DMS 273 (cell line): ENCODE results near the gene PRPF6.
"Not testable (repeated sequence)": the region's sequence is repeated elsewhere in the genome, so short reads cannot be mapped to it uniquely, and the experiment has no call there.

ENCODE experiments used
- DNase-seq: peaks from one replicate; lab custom pipeline; 2025; ENCODE audit not compliant: unreplicated experiment; lab: John Stamatoyannopoulos, UW

Gene PRPF6

DNA sequence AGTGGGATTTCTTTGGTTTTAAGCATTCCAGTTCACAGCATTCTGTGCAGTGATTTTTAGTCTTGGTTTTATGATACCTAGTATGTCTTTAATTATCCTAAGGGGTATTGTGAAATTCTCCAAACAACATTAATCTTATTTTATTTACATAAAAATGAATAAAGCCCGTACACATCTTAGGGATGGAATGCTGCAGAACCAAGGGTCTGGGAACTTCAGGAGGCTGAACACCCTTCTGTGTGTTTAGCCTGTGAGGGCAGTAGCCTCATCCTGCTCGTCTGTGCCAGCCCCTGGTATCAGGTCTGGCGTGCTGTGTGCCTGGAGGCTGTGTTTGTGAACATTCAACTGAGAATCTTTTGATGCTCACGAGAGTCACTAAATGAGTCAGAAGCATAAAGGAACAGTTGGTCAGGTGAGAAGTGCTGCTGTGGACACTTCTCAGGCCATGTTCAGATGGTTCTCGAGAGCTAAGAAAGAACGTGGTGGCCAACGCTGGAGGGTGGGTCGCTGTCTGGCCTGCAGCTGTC lies 29.8 kb downstream of the PRPF6 start:
- DNase-seq, result no peak

DNA sequence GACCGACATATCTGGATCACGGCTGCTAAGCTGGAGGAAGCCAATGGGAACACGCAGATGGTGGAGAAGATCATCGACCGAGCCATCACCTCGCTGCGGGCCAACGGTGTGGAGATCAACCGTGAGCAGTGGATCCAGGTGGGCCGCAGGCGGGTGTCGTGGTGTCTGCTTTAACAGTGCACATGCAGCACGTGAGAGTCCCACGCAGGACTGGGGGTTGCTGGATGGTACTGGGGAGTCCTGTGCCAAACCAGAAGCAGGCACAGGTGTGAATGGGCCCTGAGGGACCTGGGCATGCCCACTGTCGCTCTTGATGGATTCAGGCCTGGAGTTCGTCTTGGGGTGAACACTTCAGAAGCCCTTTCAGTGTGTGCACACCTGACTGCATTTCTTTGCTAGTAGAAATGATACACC lies 30.4 kb downstream of the PRPF6 start:
- DNase-seq, result no peak

DNA sequence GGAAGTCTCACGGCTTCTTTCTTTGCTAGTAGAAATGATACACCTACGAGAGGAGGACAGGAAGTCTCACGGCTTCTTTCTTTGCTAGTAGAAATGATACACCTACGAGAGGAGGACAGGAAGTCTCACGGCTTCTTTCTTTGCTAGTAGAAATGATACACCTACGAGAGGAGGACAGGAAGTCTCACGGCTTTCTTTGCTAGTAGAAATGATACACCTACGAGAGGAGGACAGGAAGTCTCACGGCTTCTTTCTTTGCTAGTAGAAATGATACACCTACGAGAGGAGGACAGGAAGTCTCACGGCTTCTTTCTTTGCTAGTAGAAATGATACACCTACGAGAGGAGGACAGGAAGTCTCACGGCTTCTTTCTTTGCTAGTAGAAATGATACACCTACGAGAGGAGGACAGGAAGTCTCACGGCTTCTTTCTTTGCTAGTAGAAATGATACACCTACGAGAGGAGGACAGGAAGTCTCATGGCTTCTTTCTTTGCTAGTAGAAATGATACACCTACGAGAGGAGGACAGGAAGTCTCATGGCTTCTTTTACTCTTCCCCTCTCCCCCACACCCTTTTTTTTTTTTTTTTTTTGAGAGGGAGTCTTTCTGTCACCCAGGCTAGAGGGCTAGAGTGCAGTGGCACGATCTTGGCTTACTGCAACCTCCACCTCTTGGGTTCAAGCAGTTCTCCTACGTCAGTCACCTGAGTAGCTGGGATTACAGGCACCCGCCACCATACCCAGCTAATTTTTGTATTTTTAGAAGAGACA lies 31.6 kb downstream of the PRPF6 start:
- DNase-seq, result not testable (repeated sequence)

DNA sequence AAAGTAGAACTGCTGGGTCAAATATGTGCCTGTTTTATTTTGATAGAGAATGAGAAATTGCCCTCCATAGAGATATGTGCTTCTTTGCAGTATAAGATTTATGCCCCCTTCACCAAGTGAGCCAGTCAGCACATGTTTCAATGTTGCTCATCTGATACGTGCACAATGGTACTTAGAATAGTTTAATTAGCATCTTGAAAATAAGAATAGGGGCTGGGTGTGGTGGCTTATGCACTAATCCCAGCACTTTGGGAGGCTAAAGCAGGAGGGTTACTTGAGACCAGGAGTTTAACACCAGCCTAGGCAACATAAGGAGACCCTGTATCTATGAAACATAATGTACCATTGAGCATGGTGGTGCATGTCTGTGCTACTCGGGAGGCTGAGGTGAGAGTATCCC lies 34.7 kb downstream of the PRPF6 start:
- DNase-seq, result no peak

DNA sequence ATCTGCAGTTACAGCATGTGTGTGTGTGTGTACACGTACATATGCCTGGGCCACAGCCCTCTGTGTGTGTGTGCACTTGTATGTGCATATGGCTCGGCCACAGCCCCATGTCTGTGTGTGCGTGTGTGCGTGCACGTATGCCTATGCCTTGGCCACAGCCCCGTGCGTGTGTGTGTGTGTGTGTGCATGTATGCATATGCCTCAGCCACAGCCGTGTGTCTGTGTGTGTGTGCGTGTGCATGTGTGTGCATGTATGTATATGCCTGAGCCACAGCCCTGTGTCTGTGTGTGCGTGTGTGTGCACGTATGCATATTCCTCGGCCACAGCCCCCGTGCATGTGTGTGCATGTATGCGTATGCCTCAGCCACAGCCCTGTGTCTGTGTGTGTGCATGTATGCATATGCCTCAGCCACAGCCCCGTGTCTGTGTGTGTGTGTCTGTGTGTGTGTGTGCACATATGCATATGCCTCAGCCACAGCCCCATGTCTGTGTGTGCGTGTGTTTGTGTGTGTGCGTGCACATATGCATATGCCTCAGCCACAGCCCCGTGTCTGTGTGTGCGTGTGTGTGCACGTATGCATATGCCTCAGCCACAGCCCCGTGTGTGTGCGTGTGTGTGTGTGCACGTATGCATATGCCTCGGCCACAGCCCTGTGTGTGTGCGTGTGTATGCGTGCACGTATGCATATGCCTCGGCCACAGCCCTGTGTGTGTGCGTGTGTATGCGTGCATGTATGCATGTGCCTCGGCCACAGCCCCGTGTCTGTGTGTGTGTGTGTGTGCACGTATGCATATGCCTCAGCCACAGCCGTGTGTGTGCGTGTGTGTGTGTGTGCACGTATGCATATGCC lies 40.4 kb downstream of the PRPF6 start:
- DNase-seq, result no peak

DNA sequence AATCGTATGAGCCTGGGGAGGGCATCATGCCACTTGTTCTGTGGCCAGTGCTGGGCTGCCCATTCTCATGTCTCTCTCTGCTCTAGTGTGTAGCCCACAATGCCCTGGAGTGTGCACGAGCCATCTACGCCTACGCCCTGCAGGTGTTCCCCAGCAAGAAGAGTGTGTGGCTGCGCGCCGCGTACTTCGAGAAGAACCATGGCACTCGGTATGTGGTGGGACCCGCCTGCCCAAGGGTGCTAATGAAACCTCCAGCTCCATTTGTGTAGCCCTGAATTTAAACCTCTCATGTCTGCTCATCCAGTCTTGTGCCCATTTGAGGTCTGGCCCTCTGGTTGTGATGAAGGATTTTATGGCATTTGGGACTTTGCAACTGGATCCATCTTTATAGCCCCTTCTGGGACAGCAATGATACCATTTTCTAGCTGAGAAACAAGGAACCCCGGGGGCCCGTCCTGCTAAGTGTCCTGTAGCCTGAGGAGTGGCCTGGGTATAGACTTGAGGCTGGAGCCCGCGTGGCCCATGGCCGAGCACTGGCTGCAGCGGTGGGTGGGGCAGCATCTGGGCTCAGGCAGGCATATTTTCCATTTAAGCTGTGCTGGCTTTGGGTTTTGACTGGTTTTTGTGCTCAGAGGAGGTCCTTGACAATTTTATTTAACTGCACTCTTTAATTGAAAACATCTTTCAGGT lies 41.9 kb downstream of the PRPF6 start:
- no peak for DNase-seq

DNA sequence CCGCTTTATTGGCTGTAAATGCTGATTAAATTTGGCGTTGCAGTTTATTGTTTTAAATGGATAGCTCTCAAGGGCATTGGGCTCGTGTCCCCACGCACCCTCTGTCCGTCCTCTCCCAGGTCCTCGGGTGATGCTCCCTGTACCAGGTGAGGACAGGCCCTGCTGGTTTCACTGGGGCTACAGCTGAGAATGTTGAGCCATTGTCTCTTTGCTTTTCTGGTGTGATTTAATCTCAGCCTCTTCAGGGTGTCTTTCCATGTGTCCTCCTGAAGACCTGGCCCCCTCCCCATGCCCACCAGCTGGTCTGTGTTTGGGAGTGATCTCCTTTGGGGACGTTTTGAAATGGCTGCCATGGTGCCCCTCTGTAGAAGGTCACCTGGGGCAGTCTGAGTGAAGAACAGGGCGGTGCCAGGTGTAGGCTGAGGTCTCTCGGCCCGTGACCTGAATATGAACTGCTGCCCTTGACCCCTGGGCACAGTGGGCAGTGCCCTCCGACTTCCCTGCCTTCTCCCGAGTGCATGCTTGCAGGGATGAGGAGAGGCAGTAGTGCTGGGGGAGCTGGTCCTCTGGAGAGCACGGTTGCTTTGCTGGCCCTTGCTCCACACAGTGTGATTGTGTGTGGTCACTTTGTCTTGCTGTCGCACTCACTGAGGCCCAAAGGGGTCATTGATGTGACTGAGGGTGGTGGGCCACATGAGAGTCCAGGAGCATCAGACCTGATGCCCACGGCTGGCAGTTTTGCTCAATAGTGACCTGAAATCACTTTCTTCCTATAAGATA lies 42.6 kb downstream of the PRPF6 start:
- DNase-seq, result no peak

DNA sequence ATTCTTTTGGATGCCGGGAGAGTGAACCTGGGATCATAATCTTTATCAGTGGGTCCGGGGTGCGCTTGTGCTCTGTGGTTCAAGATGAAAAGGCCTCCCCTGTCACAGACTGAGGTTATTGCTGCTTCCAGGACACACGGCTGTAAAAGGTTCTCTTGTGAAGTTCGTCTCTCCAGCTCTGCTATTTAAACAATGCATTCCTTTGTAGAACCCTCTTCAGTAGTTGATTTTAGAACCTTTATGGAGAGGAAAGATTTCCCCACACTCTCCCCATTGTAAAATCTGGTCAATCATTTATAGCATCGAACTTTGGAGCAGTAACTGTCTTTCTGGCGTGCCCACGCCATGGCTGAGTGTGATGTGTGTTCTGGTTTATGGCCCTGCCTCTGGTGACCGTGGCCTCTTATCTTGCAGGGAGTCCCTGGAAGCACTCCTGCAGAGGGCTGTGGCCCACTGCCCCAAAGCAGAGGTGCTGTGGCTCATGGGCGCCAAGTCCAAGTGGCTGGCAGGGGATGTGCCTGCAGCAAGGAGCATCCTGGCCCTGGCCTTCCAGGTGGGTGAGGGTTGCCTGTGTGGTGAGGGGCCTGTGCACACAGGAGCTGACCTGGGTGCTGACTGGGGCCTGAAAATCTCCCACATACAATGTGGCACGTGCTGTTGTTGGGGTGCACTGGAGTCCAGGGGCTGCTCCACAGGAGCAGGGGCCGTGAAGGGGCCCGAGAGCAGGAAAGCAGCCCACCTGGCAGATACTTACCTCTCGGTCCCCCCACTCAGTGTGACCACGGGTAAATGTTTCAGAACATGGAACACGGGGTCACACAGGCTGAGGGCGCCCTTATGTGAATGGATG lies 43.4 kb downstream of the PRPF6 start:
- DNase-seq, result no peak

DNA sequence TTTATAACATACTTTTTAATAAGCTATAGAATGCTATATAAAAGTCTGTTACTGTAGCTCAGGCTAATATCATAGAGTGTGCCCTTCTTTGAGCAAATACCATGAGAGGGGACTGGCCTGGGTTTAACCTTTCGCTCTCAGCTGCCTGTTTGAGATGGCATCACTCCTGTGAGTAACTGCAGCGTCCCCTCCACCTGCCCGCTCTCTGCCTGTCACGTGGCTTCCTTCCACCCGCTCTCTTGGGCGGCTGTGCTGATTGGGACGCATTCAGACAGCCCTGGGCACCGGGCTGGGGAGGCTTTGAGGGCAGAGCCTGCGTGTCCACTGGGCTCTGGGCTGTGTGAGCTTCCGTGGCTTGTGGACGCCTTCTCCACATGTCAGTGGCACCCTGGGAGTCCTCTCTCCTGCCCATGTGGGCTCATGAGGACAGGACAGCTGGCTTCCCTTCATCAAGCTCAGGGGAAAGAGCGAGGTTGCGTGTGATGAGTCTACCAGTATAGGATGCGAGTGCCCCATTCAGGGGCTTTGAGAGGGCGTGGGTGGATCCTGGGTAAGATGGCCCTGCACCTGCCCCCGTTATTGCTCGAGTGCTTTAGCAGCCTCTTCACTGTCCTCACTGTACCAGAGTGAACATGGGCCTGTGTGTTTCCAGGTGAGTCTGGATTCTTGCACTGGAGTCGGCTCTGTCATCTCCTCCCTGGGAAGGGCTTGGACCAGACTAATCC lies 44.3 kb downstream of the PRPF6 start:
- DNase-seq, result no peak

DNA sequence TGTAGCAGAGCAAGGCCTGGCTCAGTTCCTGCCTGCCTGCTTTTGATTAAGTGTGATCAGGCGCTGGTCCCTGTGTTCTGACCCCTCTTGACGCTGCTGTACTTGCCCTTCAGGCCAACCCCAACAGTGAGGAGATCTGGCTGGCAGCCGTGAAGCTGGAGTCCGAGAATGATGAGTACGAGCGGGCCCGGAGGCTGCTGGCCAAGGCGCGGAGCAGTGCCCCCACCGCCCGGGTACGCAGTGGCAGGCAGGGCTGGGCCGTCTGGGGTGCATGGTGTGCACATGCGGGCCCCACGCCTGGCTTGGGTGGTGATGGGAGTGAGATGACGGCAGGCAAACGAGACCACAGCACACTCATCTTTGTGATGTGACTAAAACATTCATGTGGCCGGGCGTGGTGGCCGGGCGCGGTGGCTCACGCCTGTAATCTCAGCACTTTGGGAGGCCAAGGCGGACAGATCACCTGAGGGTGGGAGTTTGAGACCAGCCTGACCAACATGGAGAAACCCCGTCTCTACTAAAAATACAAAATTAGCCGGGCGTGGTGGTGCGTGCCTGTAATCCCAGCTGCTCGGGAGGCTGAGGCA lies 45.0 kb downstream of the PRPF6 start:
- no peak for DNase-seq

DNA sequence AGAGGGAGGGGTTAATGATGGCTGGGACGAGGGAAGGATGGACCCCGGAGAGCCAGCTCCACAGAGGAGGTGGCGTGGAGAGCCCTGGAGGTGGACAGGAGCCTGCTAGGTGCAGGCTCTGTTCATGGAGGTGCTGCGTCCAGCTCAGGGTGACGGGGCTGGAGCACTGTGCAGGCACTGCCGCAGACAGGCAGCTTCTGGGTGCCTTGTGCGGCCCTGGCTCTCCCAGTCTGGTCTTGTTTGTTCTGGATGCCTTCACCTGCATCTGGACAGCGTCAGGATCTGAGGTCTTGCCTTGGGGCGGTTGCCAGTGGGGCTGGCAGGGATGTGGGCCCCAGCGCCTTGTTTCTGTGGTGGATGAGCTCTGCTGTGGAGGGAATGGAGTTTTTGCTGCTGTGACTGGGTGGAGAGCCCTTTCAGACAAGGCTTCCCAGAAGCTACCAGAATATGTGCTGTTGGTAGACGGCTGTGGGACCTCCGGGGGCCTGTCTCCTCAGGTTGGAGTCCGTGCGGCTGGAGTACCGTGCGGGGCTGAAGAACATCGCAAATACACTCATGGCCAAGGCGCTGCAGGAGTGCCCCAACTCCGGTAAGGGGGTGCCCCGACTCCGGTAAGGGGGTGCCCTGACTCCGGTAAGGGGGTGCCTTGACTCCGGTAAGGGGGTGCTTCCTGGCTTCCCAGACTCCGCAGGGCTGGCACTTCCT lies 47.2 kb downstream of the PRPF6 start:
- no peak for DNase-seq

DNA sequence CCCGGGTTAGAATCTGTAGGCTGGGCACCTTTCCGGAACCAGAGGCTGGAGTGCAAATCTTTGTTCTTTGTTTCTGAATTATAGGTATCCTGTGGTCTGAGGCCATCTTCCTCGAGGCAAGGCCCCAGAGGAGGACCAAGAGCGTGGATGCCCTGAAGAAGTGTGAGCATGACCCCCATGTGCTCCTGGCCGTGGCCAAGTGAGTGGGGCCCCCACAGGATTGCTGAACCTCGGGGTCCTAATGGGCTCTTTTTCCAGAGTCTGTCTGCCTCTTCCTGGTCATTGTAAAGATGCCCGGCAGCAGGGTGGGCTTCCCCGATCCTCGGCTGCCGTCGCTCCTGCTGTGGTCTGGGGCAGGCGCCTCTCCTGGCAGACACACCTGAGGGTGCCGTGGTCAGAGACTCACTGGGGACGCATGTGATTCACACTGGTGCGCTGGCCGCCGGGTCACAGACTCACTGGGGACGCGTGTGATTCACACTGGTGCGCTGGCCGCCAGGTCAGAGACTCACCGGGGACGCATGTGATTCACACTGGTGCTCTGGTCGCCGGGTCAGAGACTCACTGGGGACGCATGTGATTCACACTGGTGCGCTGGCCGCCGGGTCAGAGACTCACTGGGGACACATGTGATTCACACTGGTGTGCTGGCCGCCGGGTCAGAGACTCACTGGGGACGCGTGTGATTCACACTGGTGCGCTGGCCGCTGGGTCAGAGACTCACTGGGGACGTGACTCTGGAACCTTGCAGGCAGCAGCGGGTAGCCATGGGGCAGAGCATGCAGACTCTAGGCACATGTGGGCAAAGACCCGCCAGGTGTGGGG lies 48.6 kb downstream of the PRPF6 start:
- no peak for DNase-seq

DNA sequence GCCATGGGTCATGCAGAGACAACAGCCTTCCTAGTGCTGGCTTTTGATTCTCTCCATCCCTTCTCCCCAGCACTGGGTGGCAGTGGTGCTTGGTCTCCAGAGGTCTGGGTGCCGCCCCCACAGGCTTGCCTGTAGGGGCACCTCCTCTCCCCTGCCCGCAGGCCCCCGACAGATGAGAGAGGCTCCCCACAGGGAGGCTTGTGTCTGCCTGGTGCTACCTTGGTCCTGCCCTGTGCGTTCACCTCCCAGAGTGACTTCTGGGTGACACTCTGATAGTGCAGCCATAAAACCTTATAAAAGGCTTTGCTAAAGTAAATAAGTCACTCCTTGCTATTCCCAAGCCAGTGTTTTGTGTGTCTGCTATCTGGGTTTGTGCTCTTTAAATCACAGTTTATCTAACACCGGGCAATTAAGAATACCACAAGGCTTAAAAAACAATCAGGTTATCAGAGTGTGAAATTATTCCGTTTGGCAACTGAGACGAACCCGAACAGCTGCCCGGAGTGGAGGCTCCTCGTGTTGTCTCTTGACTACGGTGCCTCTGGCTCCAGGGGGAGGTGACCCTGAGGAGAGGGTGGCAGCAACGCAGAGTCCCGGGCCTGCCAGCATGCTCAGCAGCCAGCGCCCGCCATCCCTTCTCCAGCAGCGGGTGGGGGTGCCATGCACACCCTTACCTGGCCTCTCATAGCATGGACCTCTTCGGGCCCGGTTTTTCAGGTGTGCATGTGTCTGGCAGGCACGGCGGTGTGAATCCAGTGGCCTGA lies 49.6 kb downstream of the PRPF6 start:
- DNase-seq, result peak; percentile 42

DNA sequence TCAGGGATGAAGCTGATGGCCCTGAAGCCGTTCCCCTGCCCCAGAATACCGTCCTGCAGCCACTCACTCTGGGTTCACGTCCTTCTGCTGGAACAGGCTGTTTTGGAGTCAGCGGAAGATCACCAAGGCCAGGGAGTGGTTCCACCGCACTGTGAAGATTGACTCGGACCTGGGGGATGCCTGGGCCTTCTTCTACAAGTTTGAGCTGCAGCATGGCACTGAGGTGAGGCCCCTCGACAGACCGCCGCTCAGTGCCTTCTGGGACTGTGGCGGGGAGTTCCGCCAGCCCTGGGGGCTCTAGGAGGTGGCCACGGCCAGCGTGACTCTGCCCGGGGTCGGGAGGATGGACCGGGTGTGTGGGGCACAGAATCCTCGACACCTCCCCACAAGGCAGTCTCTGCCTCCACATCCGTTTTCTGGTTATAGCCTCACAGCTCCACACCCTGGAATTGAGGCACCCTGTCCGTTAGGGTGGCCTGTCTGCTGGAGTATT lies 50.9 kb downstream of the PRPF6 start:
- no peak for DNase-seq

DNA sequence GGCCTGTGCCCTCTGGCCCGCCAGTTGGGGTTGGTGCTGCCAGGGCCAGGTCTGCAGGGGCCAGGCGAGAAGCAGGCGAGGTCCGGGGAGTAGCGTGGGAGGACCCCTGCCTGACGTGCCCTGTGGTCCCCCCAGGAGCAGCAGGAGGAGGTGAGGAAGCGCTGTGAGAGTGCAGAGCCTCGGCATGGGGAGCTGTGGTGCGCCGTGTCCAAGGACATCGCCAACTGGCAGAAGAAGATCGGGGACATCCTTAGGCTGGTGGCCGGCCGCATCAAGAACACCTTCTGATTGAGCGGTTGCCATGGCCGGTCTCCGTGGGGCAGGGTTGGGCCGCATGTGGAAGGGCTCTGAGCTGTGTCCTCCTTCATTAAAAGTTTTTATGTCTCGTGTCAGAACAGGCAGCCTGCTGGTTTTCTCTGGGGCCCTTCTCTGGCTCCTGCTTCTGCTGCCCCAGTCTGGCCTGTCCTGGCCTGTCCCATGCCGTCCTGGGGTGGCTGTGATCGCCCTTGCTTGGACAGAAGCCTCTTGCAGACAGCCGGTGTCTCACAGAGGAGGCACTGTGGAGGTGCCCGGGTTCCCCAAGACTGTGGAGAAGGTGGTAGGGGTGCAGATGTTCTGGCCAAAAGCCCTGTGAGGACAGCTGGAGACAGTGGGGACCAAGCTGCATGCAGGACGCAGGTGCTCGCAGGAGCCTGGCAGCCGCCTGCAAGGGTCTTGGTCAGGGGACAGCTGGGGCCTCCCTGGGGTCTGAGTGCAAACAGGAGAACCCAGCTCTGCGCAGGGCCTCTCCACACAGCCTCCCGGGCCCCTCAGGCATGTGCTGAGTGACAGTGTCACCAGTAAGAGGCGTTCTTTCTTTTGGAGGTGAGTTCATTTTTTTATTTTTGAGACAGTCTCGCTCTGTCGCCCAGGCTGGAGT lies 52.0 kb downstream of the PRPF6 start:
- no peak for DNase-seq
